Type B pancreatic cell (in vitro differentiated cells): ENCODE data around the gene SWSAP1. TPM values are rescaled to one million over a fixed set of nuclear protein-coding genes. Genes with fewer than 3 reads are reported as not detected.
A peak's percentile ranks its signal among the peaks of the same experiment; 100 is the strongest.
"Not testable (repeated sequence)": the region's sequence is repeated elsewhere in the genome, so short reads cannot be mapped to it uniquely, and the experiment has no call there.

Source experiments
- DNase-seq: peaks from one replicate; pipeline ENCODE4 v3.0.0; 2021; ENCODE audit warnings: mixed read lengths; ENCODE audit not compliant: unreplicated experiment; ENCODE audit errors: extremely low spot score
- H3K27ac Mint-ChIP-seq: 2 replicates; pipeline ENCODE4 v1.8.0; 2021; ENCODE audit warnings: mild to moderate bottlenecking, mixed read lengths
- H3K27me3 Mint-ChIP-seq: 2 replicates; pipeline ENCODE4 v1.8.0; 2021; ENCODE audit warnings: mixed read lengths
- H3K36me3 Mint-ChIP-seq: 2 replicates; pipeline ENCODE4 v1.8.0; 2021; ENCODE audit warnings: mixed read lengths
- H3K4me1 Mint-ChIP-seq: one replicate; pipeline ENCODE4 v1.8.0; 2021; ENCODE audit warnings: mixed read lengths; ENCODE audit not compliant: unreplicated experiment
- H3K4me3 Mint-ChIP-seq: 2 replicates; pipeline ENCODE4 v1.8.0; 2021; ENCODE audit warnings: mild to moderate bottlenecking, mixed read lengths
- H3K9me3 Mint-ChIP-seq: 2 replicates; pipeline ENCODE4 v1.8.0; 2021; ENCODE audit warnings: mixed read lengths
- total RNA-seq: library from RNA; stranded (reverse); gene quantifications from 2 replicates; pipeline ENCODE4 v1.2.1, GENCODE V29; 2021; ENCODE audit warnings: low replicate concordance
- TF ChIP-seq, protein P1 (sequence below): fragments of 200-600 bp; sonication (generic); conservative IDR thresholded peaks from 2 replicates; pipeline ENCODE4 v1.5.0; 2021; ENCODE audit warnings: antibody characterized with exemption, mild to moderate bottlenecking

SWSAP1 gene
- total RNA-seq, 1 donor from 2014 or later = 2.7 TPM

GRCh38 chr19:11347546-11348039 lies 26.9 kb upstream of the SWSAP1 start:
- H3K27me3 Mint-ChIP-seq = no peaks in the 10 kb centered on the region
- no peak for DNase-seq
- H3K36me3 Mint-ChIP-seq = no peaks in the 10 kb centered on the region
- peak overlapping the region; percentile 98 for H3K4me3 Mint-ChIP-seq
- peaks cover 28% of the 10 kb centered on the region for H3K4me1 Mint-ChIP-seq
- TF ChIP-seq, protein P1, sequence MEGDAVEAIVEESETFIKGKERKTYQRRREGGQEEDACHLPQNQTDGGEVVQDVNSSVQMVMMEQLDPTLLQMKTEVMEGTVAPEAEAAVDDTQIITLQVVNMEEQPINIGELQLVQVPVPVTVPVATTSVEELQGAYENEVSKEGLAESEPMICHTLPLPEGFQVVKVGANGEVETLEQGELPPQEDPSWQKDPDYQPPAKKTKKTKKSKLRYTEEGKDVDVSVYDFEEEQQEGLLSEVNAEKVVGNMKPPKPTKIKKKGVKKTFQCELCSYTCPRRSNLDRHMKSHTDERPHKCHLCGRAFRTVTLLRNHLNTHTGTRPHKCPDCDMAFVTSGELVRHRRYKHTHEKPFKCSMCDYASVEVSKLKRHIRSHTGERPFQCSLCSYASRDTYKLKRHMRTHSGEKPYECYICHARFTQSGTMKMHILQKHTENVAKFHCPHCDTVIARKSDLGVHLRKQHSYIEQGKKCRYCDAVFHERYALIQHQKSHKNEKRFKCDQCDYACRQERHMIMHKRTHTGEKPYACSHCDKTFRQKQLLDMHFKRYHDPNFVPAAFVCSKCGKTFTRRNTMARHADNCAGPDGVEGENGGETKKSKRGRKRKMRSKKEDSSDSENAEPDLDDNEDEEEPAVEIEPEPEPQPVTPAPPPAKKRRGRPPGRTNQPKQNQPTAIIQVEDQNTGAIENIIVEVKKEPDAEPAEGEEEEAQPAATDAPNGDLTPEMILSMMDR = no peak
- H3K9me3 Mint-ChIP-seq = no peaks in the 10 kb centered on the region
- H3K27ac Mint-ChIP-seq = peak overlapping the region; percentile 56

GRCh38 chr19:11349171-11349570 lies 25.3 kb upstream of the SWSAP1 start:
- TF ChIP-seq, protein P1 = no peak
- no peak overlapping the region for H3K27ac Mint-ChIP-seq
- no peaks in the 10 kb centered on the region for H3K27me3 Mint-ChIP-seq
- H3K4me1 Mint-ChIP-seq = peaks cover 27% of the 10 kb centered on the region
- H3K36me3 Mint-ChIP-seq = no peaks in the 10 kb centered on the region
- no peak overlapping the region for H3K4me3 Mint-ChIP-seq
- H3K9me3 Mint-ChIP-seq = no peaks in the 10 kb centered on the region
- DNase-seq = no peak

- not testable (repeated sequence) for H3K4me1 Mint-ChIP-seq, H3K36me3 Mint-ChIP-seq, H3K4me3 Mint-ChIP-seq, H3K27ac Mint-ChIP-seq, DNase-seq, H3K9me3 Mint-ChIP-seq
- H3K27me3 Mint-ChIP-seq = peaks cover 21% of the 10 kb centered on the region
Measured at GRCh38 chr19:11354102-11354501, 20.4 kb upstream of the SWSAP1 start.

DNA sequence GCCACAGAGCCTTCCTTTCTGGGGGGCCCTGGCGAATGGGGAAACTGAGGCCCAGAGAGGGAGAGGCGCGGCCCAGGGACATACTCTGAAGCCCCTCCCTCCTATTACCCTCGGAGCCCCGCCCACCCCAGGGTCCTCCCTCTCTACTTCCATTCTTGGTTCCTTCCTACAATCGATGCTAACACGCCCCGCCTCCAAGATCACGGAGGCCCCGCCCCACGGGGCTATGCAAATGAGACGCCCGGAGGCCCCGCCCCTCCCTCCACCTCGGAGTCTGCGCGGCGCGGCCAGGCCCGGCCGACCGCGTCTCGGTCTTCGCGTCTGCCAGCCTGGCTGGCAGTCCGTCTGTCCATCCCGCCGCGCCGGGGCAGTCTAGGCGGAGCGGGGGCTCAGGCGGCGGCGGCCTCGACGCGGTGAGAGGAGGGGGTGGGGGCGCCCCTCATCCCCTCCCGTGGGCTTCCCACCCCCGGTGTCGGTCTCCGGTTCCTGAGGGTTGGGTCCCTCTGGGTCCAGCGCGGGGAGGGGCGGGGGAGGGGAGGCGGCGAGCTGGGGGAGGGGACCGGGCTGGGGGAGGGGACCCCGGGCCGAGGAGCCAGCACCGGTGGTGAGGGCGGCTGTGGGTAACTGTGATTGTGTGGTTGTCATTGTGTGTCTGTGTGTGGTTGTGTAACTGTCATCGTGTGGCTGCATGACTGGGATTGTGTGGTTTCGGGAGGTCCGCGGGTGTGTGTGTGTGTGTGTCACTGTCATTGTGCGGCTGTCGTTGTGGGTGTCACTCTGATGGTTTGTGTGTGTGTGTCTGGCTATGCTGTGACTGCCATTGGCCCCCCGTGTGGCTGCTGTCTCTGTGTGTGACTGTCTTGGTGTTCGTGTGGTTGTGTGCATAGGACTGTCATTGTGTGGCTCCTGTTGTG lies 19.0 kb upstream of the SWSAP1 start, which contains the start of gene PLPPR2:
Gene PLPPR2 (plus strand): TSS at position 273 of the 914 bp plus-strand sequence. CDS start 2,242 bp downstream, outside the sequence.
- Mint-ChIP-seq H3K4me3 (peak within 1 kb of the TSS; percentile 88), H3K27ac (peak within 1 kb of the TSS; percentile 79), H3K4me1 (peaks cover 9% of the 10 kb centered on the region), H3K9me3 (no peaks in the 10 kb centered on the region), H3K36me3 (no peaks in the 10 kb centered on the region), H3K27me3 (peaks cover 30% of the 10 kb centered on the region)
- TF ChIP-seq, protein P1 = no peak
- DNase-seq = peak; percentile 87

- no peak for DNase-seq
- H3K27me3 Mint-ChIP-seq = peaks cover 33% of the 10 kb centered on the region
- H3K36me3 Mint-ChIP-seq = no peaks in the 10 kb centered on the region
- no peaks in the 10 kb centered on the region for H3K9me3 Mint-ChIP-seq
- TF ChIP-seq, protein P1 = no peak
- H3K27ac Mint-ChIP-seq = peak overlapping the region; percentile 79
- H3K4me1 Mint-ChIP-seq = peaks cover 9% of the 10 kb centered on the region
- H3K4me3 Mint-ChIP-seq = peak overlapping the region; percentile 88
Measured at GRCh38 chr19:11356074-11356397, 18.4 kb upstream of the SWSAP1 start.
